HepG2 (cell line): ENCODE results near the gene ZFYVE28. TPM values are rescaled to one million over a fixed set of nuclear protein-coding genes. Genes with fewer than 3 reads are reported as not detected.

Experiments
- ATAC-seq: fragments of 200-7000 bp; cut with Tn5 transposase; 3 replicates; pipeline ENCODE4 v1.9.1; 2020; ENCODE audit warnings: mild to moderate bottlenecking, moderate library complexity
- BruUV-seq: library from RNA; stranded (reverse); fragments of 400-500 nt; replicated peaks from 2 replicates; lab custom pipeline; 2021; lab: Mats Ljungman, UMichigan
- CTCF ChIA-PET: fragments of 300-600 bp; formaldehyde crosslinking; extraction: SDS; loops from one replicate; lab custom pipeline; 2021; ENCODE audit warnings: low total read pairs, inconsistent platforms, low intra/inter-chr PET ratio; lab: Yijun Ruan, JAX
- POLR2A ChIA-PET: fragments of 350-600 bp; sonication (Branson Sonifier 250); formaldehyde crosslinking; loops from one replicate; lab custom pipeline; 2020; ENCODE audit warnings: antibody characterized with exemption, inconsistent platforms; lab: Yijun Ruan, JAX
- DNase-seq: peaks from one replicate; pipeline ENCODE4 v3.0.0-alpha.2; 2015; ENCODE audit warnings: low spot score
- FAIRE-seq: peaks from 3 replicates; lab custom pipeline; 2011; peaks lifted over from hg19 to GRCh38; lab: Jason Lieb, UNC
- H2AFZ ChIP-seq: one replicate; pipeline ENCODE4 v1.6.1; 2011; ENCODE audit warnings: low read length, inconsistent platforms
- H3K27ac ChIP-seq: fragments of 300-600 bp; 3 replicates; pipeline ENCODE4 v1.8.0; 2011; ENCODE audit warnings: mixed run types, mild to moderate bottlenecking, mixed read lengths, low read length, inconsistent platforms; ENCODE audit not compliant: insufficient read depth; ENCODE audit errors: extremely low read length
- H3K27me3 ChIP-seq, 2 experiments: fragments of 200-600 bp in 1 of 2; 2 replicates in 1 of 2; 3 replicates in 1 of 2; pipeline versions ENCODE4 v1.6.0 to v1.8.0; 2011; ENCODE audit warnings: low read length in 2 of 2, mild to moderate bottlenecking in 2 of 2, moderate library complexity in 2 of 2, inconsistent platforms in 1 of 2; ENCODE audit not compliant: insufficient read depth in 2 of 2, control insufficient read depth in 1 of 2
- H3K36me3 ChIP-seq, 2 experiments: fragments of 200-600 bp in 1 of 2; replicated peaks in 1 of 2; 2 replicates in 1 of 2; 3 replicates in 1 of 2; pipeline versions ENCODE4 v1.5.1 to v1.8.0; 2011; ENCODE audit warnings: low read length in 2 of 2, inconsistent platforms in 1 of 2; ENCODE audit not compliant: insufficient read depth in 2 of 2, control insufficient read depth in 1 of 2
- H3K4me1 ChIP-seq: 2 replicates; pipeline ENCODE4 v1.5.1; 2012; ENCODE audit warnings: low read length, inconsistent platforms; ENCODE audit not compliant: insufficient read depth
- H3K4me2 ChIP-seq: 2 replicates; pipeline ENCODE4 v1.6.0; 2011; ENCODE audit warnings: low read depth, low read length, inconsistent platforms
- H3K4me3 ChIP-seq, 3 experiments: fragments of 200-600 bp in 1 of 3; sonication (generic), shearing (Covaris generic) in 1 of 3; replicated peaks in 1 of 3; 2 replicates each; pipeline ENCODE4 v1.5.1; 2011 to 2016; ENCODE audit warnings: low read length in 3 of 3, inconsistent platforms in 2 of 3, low read depth in 2 of 3, mild to moderate bottlenecking in 2 of 3, control low read depth in 1 of 3, mixed read lengths in 1 of 3; ENCODE audit not compliant: insufficient read depth in 1 of 3
- H3K79me2 ChIP-seq: one replicate; pipeline ENCODE4 v1.6.1; 2011; ENCODE audit warnings: low read length, inconsistent platforms; ENCODE audit not compliant: insufficient read depth
- H3K9ac ChIP-seq: 2 replicates; pipeline ENCODE4 v1.6.0; 2011; ENCODE audit warnings: mild to moderate bottlenecking, low read depth, low read length, inconsistent platforms; ENCODE audit not compliant: insufficient read depth
- H3K9me3 ChIP-seq: 2 replicates; pipeline ENCODE4 v1.5.1; 2012; ENCODE audit warnings: mild to moderate bottlenecking, low read length
- H4K20me1 ChIP-seq: 2 replicates; pipeline ENCODE4 v1.6.0; 2011; ENCODE audit warnings: inconsistent platforms, mild to moderate bottlenecking, low read length, moderate library complexity; ENCODE audit not compliant: insufficient read depth
- ATF6 ChIP-seq: sonication (generic); formaldehyde crosslinking; conservative IDR thresholded peaks from 2 replicates; pipeline ENCODE4 v1.4.0; 2020; ENCODE audit warnings: missing genetic modification reagents
- ZKSCAN8 ChIP-seq: IDR thresholded peaks from 2 replicates; pipeline ENCODE4 v1.6.1; 2016; ENCODE audit warnings: borderline replicate concordance, missing genetic modification reagents, missing compliant biosample characterization
- ZMYM3 ChIP-seq: sonication (generic); formaldehyde crosslinking; IDR thresholded peaks from 2 replicates; pipeline ENCODE4 v1.5.1; 2020; ENCODE audit warnings: mild to moderate bottlenecking, missing genetic modification reagents
- ZNF12 ChIP-seq: sonication (generic); formaldehyde crosslinking; IDR thresholded peaks from 2 replicates; pipeline ENCODE4 v1.5.0; 2020; ENCODE audit warnings: missing genetic modification reagents
- ZNF607 ChIP-seq: sonication (generic); formaldehyde crosslinking; IDR thresholded peaks from 2 replicates; pipeline ENCODE4 v1.5.1; 2020; ENCODE audit warnings: missing genetic modification reagents, mild to moderate bottlenecking, borderline replicate concordance
- ZNF816 ChIP-seq: sonication (generic); formaldehyde crosslinking; IDR thresholded peaks from 2 replicates; pipeline ENCODE4 v1.8.0; 2022; ENCODE audit warnings: missing genetic modification reagents, mild to moderate bottlenecking, borderline replicate concordance
- ZSCAN9 ChIP-seq: IDR thresholded peaks from 2 replicates; pipeline ENCODE4 v1.6.1; 2016; ENCODE audit warnings: borderline replicate concordance
- WGBS: methylation state at CpG from one replicate; pipeline ENCODE4 v1.1.6; 2017; ENCODE audit warnings: low lambda C conversion rate; 5-methylcytosine and 5-hydroxymethylcytosine counted together
- in situ Hi-C: cut with HindIII; loops from 2 replicates; pipeline ENCODE4 v1.10.0; 2017; ENCODE audit warnings: low pct_unique_long_range_greater_than_20kb; ENCODE audit not compliant: extremely low pct_ligation_motif_present
- intact Hi-C: fragments of 100-400 bp; cut with micrococcal nuclease; formaldehyde crosslinking; loops from one replicate; pipeline ENCODE4 v1.10.0; 2022; ENCODE audit not compliant: unreplicated experiment
- polyA plus RNA-seq, 8 experiments: library from polyadenylated mRNA; depleted of rRNA in 3 of 8; stranded (reverse) in 7 of 8; unstranded in 1 of 8; fragments of >200 nt; fragmentation: Illumina TruSeq in 4 of 8; extraction: Trizol in 4 of 8; gene quantifications; 2 replicates each; pipeline versions ENCODE4 v1.2.1 to v1.2.3, GENCODE V29; 2011 to 2016; ENCODE audit warnings: low read depth in 4 of 8, missing spikeins in 1 of 8, mixed read lengths in 1 of 8; ENCODE audit not compliant: insufficient read depth in 1 of 8
- total RNA-seq, 5 experiments: library from RNA; depleted of rRNA; stranded (reverse); fragments of >200 nt; fragmentation: Illumina TruSeq; extraction: Trizol; gene quantifications; 2 replicates each; pipeline ENCODE4 v1.2.3, GENCODE V29; 2016; ENCODE audit warnings: low read depth in 1 of 5
- TF ChIP-seq, protein P1 (sequence below): sonication (generic); formaldehyde crosslinking; IDR thresholded peaks from 2 replicates; pipeline ENCODE4 v1.8.0; 2022; ENCODE audit warnings: mild to moderate bottlenecking, missing genetic modification reagents, moderate library complexity

The ZFYVE28 gene
- total and polyA plus RNA-seq, 2 of the 13 experiments (the other 11 are each of a cell fraction or from before 2014, with no cell fraction given) = 0.12 to 0.22 TPM

DNA sequence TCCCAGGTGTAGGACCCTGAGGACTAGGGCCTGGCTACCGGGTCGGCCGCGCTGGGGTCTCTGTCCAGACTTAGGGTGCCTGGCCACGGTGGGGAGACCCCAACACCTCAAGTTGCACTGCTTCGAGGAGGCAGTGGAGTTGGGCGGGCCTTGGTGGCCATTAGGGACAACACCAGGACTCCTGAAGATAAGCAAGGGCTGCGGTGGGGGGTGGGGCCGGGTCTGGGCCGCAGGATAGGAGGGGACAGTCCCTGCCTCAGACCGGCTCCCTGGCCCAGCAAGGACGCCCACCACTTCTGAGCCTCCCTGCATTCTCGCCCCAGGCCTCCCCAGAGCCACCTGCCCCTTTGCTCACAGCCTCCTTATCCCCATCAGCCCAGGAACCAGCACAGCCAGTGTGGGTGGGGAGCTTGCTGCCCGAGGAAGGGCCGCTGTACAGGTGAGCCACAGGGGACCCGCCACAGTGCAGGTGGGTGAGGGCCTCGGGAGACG, 151.1 kb downstream of the ZFYVE28 start (continued):
- no peak for TF ChIP-seq ZNF607 (CRISPR knock-in tag)
- no peak for TF ChIP-seq ATF6 (CRISPR knock-in tag)
- no peak for TF ChIP-seq ZNF816 (CRISPR knock-in tag)
- TF ChIP-seq ZSCAN9 (CRISPR knock-in tag) = no peak
- no peak for TF ChIP-seq ZKSCAN8 (CRISPR knock-in tag)
- no peak for TF ChIP-seq ZNF12 (CRISPR knock-in tag)

DNA sequence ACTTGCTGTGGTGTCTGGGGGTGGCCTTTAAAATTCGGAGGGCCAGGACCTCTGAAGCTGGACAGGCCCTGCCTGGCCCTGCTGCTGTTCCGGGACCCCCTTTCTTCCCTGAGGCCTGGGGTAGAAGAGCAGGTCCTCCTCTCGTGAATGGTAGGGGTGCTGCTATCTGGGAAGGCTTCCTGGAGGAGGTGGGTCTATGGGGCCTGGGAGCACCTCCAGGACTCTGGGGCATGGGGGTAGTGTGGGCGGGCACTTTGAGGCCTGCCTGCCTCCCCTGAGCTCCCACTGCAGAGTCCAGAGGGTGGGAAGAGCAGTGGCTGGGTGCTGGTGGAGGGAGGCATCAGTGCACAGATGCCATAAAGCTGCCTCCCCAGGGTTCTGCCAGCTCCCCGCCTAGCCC, 151.6 kb downstream of the ZFYVE28 start:
- Histone ChIP-seq H3K9ac (no peak overlapping the region), H3K27ac (no peak overlapping the region), H3K27me3 (peaks cover 22 to 63% of the 10 kb centered on the region in 2 experiments; a peak in 4 of 5 replicates), H4K20me1 (no peaks in the 10 kb centered on the region)
- DNase-seq (no peak), ATAC-seq (no peak)
- 14% methylated on average over 4 of the region's 5 CpGs for WGBS
- intact Hi-C loops = no loop called here
- TF ChIP-seq ZMYM3 (CRISPR knock-in tag) = 0 out of 2 replicates have a peak, but pooled peaks have one; percentile 37
- TF ChIP-seq, protein P1, sequence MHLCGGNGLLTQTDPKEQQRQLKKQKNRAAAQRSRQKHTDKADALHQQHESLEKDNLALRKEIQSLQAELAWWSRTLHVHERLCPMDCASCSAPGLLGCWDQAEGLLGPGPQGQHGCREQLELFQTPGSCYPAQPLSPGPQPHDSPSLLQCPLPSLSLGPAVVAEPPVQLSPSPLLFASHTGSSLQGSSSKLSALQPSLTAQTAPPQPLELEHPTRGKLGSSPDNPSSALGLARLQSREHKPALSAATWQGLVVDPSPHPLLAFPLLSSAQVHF (CRISPR knock-in tag) = no peak
- TF ChIP-seq, all 625 proteins: peak for 1
- H3K4me1 ChIP-seq = peaks cover 14% of the 10 kb centered on the region
- no peaks in the 10 kb centered on the region for H3K9me3 ChIP-seq
- H3K36me3 ChIP-seq = no peaks in the 10 kb centered on the region
- ChIA-PET CTCF (no interaction called here), POLR2A (interaction anchor here (0.5 kb wide), 1 partner anchor 24 kb away, joined by 3 read pairs; no protein-coding TSS in a partner anchor)
- H3K79me2 ChIP-seq = no peaks in the 10 kb centered on the region
- H3K4me3 ChIP-seq = no peak overlapping the region
- in situ Hi-C loops = no loop called here
- no peak for FAIRE-seq
- no peak overlapping the region for H2AFZ ChIP-seq
- H3K4me2 ChIP-seq = no peak overlapping the region
- no TSS peak for BruUV-seq
